ENCODE measurements around the gene GNAI2.

- TF ChIP-seq YY1 (IDR thresholded peaks at IDR 0.05; ENCODE audit: insufficient read depth, insufficient read length) (no peak), ZNF274 (IDR thresholded peaks at IDR 0.05; ENCODE audit: low read depth, low read length) (no peak), SUZ12 (IDR thresholded peaks at IDR 0.05; ENCODE audit: extremely low read depth, insufficient read depth, insufficient read length) (no peak)
Measured at GRCh38 chr3:50245251-50245745, 9.3 kb downstream of the GNAI2 start.
